ENCODE data around the gene CLSTN3. TPM values are rescaled to one million over a fixed set of nuclear protein-coding genes. Genes with fewer than 3 reads are reported as not detected.

Gene CLSTN3
- total and polyA plus RNA-seq, 2 experiments from 2014 or later: 5.0 to 46.9 TPM

GRCh38 chr12:7161811-7162210, 31.6 kb downstream of the CLSTN3 start (continued):
- TF ChIP-seq ZNF462 (CRISPR knock-in tag; IDR thresholded peaks at IDR 0.05) (no peak), CREB1 (CRISPR knock-in tag; IDR thresholded peaks at IDR 0.05; ENCODE audit: low read depth) (no peak)

DNA sequence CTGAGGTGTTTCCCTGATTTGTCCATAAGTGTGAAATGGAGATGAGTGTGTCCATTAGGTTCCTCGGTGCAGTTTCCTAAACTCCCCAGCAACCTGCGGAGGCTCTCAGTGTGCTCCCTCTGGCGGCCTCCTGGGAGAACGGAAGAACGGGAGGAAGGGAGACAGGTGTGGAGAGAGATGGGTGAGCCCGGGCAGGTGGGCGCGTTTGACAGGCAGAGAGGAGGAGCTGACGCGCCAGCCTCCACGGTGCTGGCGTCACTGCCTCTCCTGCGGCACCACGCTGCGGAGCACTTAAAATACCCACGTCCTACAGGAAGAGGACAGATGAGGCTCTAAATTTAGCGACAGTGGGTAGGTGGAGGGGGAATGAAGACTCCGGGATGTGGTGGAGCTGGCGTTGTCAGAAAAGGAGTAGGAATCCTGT, 32.5 kb downstream of the CLSTN3 start:
- Histone ChIP-seq H4K20me1 (replicated peaks; ENCODE audit: insufficient read depth) (no peaks in the 10 kb centered on the region), H3K4me1 (ENCODE audit: insufficient read depth) (no peaks in the 10 kb centered on the region), H3F3A (replicated peaks; ENCODE audit: low read depth) (no peaks in the 10 kb centered on the region), H3K4me3 (peak overlapping the region; percentile 39; the same call in 1 of the 2 replicates), H3K79me2 (replicated peaks; ENCODE audit: insufficient read depth) (no peaks in the 10 kb centered on the region), H2AFZ (peak overlapping the region; percentile 94), H3K36me3 (ENCODE audit: insufficient read depth) (no peaks in the 10 kb centered on the region; the same call in none of the 2 replicates), H3K4me2 (peak overlapping the region; percentile 70), H3K27ac (ENCODE audit: low read depth) (no peak overlapping the region), H3K27me3 (ENCODE audit: insufficient read depth) (peaks cover 7% of the 10 kb centered on the region; the same call in 1 of the 2 replicates), H3K9me2 (ENCODE audit: insufficient read depth) (peaks cover 12% of the 10 kb centered on the region; the same call in 1 of the 2 replicates)
- DNase-seq (ENCODE audit: low spot score) (peak; percentile 92), ATAC-seq (peak; percentile 99)
- H3K27me3 Mint-ChIP-seq (ENCODE audit: insufficient read depth, low read depth, poor library complexity): peaks cover 10% of the 10 kb centered on the region
- H3K4me3 Mint-ChIP-seq: peak overlapping the region; percentile 4; the same call in 1 of the 3 replicates
- H3K4me1 Mint-ChIP-seq: peaks cover 5% of the 10 kb centered on the region; the same call in 2 of the 3 replicates
- TF ChIP-seq, protein P1, sequence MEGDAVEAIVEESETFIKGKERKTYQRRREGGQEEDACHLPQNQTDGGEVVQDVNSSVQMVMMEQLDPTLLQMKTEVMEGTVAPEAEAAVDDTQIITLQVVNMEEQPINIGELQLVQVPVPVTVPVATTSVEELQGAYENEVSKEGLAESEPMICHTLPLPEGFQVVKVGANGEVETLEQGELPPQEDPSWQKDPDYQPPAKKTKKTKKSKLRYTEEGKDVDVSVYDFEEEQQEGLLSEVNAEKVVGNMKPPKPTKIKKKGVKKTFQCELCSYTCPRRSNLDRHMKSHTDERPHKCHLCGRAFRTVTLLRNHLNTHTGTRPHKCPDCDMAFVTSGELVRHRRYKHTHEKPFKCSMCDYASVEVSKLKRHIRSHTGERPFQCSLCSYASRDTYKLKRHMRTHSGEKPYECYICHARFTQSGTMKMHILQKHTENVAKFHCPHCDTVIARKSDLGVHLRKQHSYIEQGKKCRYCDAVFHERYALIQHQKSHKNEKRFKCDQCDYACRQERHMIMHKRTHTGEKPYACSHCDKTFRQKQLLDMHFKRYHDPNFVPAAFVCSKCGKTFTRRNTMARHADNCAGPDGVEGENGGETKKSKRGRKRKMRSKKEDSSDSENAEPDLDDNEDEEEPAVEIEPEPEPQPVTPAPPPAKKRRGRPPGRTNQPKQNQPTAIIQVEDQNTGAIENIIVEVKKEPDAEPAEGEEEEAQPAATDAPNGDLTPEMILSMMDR (conservative IDR thresholded peaks at IDR 0.05; ENCODE audit: low read depth in 2 of 2): peak; percentile 75 to 85
- TF ChIP-seq CREB1 (CRISPR knock-in tag; IDR thresholded peaks at IDR 0.05; ENCODE audit: low read depth) (peak; percentile 63), POLR2AphosphoS5 (IDR thresholded peaks at IDR 0.05; ENCODE audit: low read depth) (no peak), ZNF114 (CRISPR knock-in tag; IDR thresholded peaks at IDR 0.05) (no peak)
- peaks cover 42% of the 10 kb centered on the region for H3K9me3 Mint-ChIP-seq
- H3K27ac Mint-ChIP-seq: no peak overlapping the region
- H3K36me3 Mint-ChIP-seq (ENCODE audit: low read depth): peaks cover 21% of the 10 kb centered on the region
